NCI-H2029 treated with DMSO at 0.1 percent for 48 hours (cell line): ENCODE measurements around the gene NCOA5.
A peak's percentile ranks its signal among the peaks of the same experiment; 100 is the strongest.
"Not testable (repeated sequence)": the region's sequence is repeated elsewhere in the genome, so short reads cannot be mapped to it uniquely, and the experiment has no call there.

Experiments
- DNase-seq: peaks from one replicate; lab custom pipeline; 2025; lab: John Stamatoyannopoulos, UW

Gene NCOA5

GRCh38 chr20:46120136-46120535 lies 30.4 kb upstream of the NCOA5 start:
- DNase-seq: no peak

- DNase-seq: no peak
These were observed 29.8 kb upstream of the NCOA5 start for GRCh38 chr20:46119547-46119946.

DNA sequence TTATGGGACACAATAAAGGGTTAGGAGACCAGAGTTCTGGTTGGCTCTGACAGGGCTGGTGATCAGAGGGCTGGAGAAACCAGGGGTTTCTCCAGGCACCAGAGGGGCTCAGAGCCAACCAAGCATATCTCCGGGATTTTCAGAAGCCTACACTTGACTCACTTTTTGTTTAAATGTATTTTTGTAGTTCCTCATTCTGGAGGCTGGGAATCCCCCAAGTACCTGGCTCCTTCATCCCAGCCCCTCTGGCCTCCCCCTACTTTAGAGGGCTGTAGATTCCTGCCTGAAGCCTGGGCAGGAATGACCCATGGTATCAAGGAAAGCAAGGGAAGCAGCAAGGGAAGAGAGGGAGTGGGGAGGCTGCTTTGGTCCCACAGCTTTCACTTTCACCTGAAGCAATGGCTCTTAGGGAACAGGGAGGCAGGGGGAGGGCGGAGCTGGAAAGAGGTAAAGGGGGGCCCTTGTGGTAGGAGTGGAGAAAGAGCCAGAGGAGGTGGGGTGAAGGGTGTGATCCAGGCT lies 29.3 kb upstream of the NCOA5 start:
- DNase-seq: no peak

GRCh38 chr20:46118481-46119020 lies 28.8 kb upstream of the NCOA5 start:
- DNase-seq: no peak

DNA sequence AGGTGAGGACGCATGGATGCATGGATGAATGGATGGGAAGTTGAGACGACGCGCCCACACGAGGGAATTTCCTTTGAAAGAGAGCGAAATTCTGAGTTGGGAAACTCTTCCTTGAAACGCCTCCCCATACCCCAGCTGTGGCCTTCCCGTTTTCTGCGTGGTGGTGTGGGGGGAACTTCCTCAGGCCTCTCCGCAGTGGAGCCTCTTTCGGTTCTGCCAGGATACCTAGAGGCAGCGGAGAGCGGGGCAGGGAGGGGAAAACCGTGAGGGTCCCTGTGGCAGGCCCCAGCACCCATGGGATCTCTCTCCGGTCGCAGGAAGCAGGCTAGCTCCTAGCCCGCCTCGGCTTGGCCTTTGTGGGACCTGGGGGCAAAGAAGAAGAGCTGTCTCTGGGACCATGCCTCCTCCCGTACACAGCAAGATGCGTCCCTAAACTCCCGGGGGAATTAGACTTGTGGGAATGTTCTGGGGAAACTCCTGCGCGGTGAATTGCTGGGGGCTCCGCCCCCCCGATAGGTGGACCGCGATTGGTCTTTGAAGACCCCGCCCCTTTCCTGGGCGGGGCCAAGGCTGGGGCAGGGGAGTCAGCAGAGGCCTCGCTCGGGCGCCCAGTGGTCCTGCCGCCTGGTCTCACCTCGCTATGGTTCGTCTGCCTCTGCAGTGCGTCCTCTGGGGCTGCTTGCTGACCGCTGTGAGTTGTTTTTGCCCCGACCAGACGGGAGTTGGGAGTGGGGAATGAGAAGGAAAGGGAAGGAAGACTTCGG lies 28.1 kb upstream of the NCOA5 start, which contains the start of gene CD40:
Gene CD40, plus strand, starts transcription at position 611 of the 764 bp plus-strand sequence. Its CDS starts 30 bp downstream, at position 641.
- peak; percentile 13 for DNase-seq

GRCh38 chr20:46114449-46114848 lies 24.7 kb upstream of the NCOA5 start:
- DNase-seq: no peak

DNA sequence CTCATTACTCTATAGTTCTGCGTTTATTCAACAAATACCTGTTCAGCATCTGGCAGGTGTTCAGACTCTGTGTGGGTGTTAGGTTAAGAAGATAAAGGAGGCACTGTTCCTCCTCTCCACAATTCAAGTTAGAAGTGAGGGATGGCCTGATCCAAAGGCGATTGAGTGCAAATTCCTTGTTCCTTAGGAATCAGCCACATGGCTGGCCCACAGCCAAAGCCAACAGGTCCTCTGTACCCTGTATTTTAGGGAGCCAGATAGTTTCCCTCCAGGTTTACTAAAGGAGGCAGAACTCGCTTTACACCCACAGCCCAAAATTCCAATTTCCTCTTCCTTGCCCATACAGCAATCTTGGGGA lies 23.3 kb upstream of the NCOA5 start:
- DNase-seq: no peak

DNA sequence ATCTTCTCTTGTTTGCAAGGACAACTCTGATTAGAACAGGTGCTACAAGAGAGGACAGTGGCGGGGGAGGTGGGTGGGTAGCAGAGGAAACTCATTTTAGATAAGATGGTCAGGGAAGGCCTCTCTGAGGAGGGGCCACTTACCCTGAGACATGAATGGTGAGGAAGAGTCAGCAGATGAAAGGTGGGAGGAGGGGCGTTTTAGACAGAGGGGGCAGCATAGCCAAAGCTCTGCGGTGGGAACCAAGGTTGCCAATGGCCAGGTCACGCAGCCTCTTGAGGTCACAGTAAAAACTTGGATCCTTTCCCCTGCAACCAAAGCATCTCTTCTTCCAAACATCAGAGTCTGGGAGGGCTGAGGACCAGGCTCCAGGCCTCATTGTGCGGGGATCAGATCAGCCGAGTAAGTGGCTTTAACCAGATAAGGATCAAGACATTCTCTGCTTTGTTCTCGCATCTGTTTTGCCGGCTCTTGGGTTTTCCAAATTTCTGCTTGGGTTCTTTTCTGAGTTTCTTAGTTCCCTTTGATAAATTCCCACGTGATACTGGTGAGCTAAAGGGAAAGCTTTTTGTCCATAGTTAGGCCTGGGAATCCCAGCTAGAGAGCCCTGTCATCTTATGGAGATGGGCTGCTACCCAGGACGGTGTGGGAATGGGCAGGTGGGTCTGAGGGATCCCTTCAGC lies 22.8 kb upstream of the NCOA5 start:
- no peak for DNase-seq

- no peak for DNase-seq
These were observed 22.1 kb upstream of the NCOA5 start for GRCh38 chr20:46111836-46112212.

- no peak for DNase-seq
These were observed 21.5 kb upstream of the NCOA5 start for GRCh38 chr20:46111028-46111835.

- DNase-seq: no peak
These were observed 19.2 kb upstream of the NCOA5 start for GRCh38 chr20:46108976-46109375.

DNA sequence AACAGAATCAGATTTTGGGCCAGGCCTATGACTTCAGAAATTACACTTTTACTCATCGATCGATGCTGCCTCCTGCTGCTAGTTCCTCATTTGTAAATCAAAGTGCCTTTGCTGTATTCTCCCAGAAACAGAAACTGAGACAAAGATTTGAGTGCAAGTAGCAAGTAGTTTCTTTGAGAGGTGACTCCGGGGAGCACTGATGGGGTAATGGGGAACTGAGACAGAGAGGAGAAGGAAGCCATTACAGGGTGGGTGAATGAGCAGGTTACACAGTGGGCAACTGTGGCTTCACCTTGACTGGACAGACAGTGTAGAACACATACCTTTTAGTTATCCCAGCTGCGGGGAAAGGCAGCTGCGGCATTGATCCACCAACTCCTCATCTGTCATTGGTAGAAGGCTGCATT lies 18.7 kb upstream of the NCOA5 start:
- DNase-seq: no peak

- DNase-seq: no peak
These were observed 17.3 kb upstream of the NCOA5 start for GRCh38 chr20:46107061-46107460.

DNA sequence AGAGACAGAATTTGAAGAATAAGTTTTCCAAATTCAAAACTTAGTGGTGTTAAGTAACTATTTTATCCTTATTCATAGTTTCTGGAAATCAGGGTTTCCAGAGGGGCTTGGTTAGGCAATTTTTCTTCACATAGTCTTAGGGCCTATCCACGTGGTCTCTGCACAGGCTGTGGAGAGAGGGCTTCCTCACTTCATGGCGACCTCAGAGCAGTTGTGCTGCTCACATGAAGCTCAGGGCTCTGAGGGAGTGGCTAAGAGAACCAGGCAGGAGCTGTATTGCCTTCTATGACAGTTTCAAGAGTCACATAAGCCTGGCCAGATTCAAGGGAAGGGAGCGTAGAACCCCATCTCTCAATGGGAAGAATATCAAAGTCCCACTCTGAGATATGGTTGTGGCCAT lies 14.5 kb upstream of the NCOA5 start:
- DNase-seq: no peak

GRCh38 chr20:46102940-46103339 lies 13.2 kb upstream of the NCOA5 start:
- no peak for DNase-seq

DNA sequence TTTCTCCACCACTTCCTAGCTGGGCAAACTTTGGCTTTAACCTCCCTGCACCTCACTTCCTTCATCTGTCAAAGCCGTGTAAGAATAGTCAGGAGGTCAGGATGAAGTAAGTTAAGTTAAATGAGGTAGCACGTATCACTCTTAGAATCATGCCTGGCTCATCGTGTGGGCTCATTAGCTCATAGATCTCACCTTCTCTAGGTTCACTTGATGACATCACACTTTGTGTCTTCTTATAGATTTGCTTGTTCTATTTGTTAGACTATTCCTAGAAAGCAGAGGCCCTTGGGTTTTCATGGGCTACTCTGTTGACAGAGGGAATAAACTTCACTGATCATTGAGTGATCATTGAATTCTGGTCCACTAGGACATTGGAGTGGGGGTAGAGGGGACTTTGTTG lies 12.2 kb upstream of the NCOA5 start:
- no peak for DNase-seq

DNA sequence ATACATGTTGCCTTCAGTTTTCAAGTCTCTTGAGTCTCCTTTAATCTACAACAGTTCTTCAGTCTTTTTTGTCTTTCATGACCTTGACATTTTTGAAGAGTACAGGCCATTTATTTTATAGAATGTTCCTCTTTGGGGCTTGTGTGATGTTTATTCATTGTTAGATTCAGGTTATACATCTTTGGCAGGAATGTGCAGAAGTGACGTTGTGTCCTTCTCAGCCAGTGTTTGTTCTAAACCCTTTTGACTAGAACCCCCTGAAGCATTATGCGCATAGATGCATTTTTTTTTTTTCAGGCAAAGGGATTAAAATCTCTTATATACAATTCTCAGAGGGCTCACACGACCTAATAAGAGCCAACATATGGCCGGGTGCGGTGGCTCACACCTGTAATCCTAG lies 11.2 kb upstream of the NCOA5 start:
- no peak for DNase-seq

- DNase-seq: not testable (repeated sequence)
These were observed 10.7 kb upstream of the NCOA5 start for GRCh38 chr20:46100444-46100843.

DNA sequence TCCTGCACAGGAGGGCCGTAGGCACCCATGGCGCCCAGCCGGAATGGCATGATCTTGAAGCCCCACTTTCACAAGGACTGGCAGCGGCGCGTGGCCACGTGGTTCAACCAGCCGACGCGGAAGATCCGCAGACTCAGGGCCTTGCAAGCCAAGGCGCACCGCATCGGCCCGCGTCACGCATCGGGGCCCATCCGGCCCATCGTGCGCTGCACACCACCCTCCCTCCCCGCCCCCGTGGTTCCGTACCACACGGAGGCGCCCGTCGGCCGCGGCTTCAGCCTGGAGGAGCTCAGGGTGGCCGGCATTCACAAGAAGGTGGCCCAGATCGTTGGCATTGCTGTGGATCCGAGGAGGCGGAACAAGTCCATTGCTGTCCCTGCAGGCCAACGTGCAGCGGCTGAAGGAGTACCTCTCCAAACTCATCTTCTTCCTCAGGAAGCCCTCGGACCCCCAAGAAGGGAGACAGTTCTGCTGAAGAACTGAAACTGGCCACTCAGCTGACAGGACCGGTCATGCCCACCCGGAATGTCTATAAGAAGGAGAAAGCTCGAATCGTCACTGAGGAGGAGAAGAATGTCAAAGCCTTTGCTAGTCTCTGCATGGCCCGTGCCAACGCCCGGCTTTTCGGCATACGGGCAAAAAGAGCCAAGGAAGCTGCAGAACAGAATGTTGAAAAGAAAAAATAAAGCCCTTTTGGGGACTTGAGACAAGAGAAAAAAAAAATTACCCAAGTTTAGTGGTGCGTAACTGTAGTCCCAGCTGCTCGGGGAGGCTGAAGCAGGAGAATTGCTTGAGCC lies 9.9 kb upstream of the NCOA5 start:
- DNase-seq: no peak

- no peak for DNase-seq
These were observed 3.8 kb upstream of the NCOA5 start for GRCh38 chr20:46093531-46093930.
